A673 (cell line): Measurements from ENCODE around the gene COL8A1.

Source experiments
- CTCF ChIP-seq: fragments of 300-800, 200-600 bp; sonication (generic); conservative IDR thresholded peaks from 2 replicates; pipeline ENCODE4 v1.5.1; 2017; ENCODE audit warnings: low read depth, mild to moderate bottlenecking, antibody characterized with exemption, low read length, moderate library complexity, mixed read lengths
- EZH2 ChIP-seq: fragments of 200-600 bp; sonication (generic); IDR thresholded peaks from 2 replicates; pipeline ENCODE4 v1.6.1; 2017; ENCODE audit warnings: borderline replicate concordance, low read depth, mild to moderate bottlenecking, mixed read lengths, antibody characterized with exemption, low read length; ENCODE audit not compliant: poor library complexity, severe bottlenecking

GRCh38 chr3:99708207-99708745 is 69.9 kb downstream of the COL8A1 start:
- TF ChIP-seq CTCF: no peak
- no peak for TF ChIP-seq EZH2
